Stimulated activated CD8-positive, alpha-beta memory T cell treated with anti-CD3 and anti-CD28 coated beads, Interleukin-12 subunit alpha, Interleukin-12 subunit beta, amount 100 ng/mL, for 24 hours (primary cell): ENCODE data around the gene SRD5A3.

Source experiments
- DNase-seq: peaks from one replicate; pipeline ENCODE4 v3.0.0-alpha.2; 2020; ENCODE audit errors: extremely low read depth

Gene SRD5A3

DNA sequence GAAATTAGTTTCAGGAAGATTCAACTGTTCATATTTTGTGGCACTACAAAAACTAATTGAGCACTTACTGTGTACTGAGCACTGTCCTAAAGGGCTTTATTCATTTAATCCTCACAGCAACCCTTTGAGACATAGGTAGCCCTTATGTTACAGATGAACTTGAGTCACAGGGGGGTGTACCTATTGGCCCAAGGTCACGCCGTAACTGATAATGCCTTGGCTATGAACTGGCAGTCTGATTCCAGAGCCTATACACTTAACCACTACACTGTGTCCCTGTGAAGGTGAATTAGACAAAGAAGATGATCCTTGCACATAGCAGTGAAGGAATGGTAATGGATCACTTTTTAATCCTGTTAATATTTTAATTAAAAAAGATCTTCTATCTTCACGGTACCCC lies 61.7 kb downstream of the SRD5A3 start:
- no peak for DNase-seq

DNA sequence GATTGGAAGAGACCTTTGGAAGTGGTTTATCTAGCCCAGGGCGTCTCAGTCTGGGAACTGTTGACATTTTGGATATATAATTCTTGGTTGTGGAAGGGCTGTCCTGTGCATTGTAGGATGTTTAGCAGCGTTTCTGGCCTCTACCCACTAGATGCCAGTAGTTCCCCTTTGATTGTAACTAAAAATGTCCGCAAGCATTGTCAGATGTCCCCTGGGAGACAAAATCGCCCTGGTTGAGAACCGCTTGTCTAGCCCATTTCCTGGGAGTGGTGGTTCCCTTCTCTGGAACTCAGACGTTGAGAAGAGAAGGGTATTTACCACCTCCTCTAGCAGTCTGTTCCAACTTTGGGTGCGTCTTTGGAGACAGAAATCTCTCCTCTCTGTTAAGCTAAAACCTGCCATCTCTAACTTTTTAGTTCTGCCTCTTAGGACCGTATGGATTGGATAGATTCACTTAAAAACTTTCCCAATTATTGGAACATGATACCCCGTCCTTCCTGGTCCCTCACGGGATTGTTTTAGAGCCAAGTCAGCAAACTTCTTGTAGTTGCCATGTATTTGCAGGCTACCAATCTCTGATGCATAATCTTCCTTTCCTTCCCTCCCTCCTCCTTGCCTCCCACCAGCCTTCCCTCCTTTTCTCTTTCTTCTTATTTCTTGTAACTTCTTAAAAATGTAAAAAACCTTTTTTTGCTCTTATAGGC lies 63.6 kb downstream of the SRD5A3 start:
- no peak for DNase-seq

DNA sequence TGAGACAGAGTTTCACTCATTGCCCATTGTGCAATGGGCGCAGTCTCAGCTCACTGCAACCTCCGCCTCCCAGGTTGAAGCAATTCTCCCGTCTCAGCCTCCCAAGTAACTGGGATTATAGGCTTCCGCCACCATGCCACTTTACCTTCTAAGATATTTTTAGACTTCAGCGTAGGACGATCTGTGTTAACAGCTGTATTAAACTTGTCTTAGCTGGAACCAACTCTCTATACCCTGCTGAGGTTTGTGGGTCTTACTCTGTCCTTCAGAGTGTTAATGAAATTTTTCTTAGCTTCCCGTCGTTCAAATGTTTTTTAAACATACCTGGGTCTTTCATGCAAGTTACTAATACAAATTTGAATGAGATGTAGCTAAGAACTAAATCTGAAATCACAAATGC lies 64.4 kb downstream of the SRD5A3 start:
- DNase-seq = no peak

DNA sequence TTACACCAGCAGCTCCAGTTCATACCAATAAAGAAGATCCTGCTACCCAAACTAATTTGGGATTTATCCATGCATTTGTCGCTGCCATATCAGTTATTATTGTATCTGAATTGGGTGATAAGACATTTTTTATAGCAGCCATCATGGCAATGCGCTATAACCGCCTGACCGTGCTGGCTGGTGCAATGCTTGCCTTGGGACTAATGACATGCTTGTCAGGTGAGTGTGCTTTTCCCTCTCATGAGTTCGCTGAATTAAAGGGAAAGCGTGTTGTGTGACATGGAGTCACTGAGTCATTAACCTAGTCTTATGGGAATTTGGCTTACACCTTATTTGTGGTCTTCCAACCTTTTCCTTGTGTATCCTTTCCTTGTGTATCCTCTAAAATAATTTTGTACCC lies 65.6 kb downstream of the SRD5A3 start:
- DNase-seq = no peak

DNA sequence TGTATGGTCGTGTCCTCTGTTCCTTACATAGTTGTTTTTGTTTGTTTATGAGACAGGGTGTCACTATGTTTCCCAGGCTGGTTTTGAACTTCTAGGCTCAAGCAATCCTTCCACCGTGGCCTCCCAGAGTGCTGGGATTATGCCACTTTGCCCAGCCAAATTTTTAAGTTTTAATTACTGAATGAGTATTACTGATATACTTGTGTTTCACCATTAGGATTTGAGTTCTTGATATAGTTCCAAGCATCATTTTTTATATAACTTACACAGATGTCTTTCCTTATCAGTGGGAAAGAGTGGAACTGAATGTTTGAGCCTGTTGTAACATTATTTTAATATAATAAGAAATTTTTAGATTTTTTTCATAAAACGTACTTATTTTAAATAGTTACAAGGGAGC lies 70.1 kb downstream of the SRD5A3 start:
- DNase-seq = no peak
